ENCODE data around the gene GRIK5. TPM values are rescaled to one million over a fixed set of nuclear protein-coding genes. Genes with fewer than 3 reads are reported as not detected.

Gene GRIK5
- total and polyA plus RNA-seq, 4 donors, result 0.09 to 0.42 (median 0.17) TPM; not detected in 1

DNA sequence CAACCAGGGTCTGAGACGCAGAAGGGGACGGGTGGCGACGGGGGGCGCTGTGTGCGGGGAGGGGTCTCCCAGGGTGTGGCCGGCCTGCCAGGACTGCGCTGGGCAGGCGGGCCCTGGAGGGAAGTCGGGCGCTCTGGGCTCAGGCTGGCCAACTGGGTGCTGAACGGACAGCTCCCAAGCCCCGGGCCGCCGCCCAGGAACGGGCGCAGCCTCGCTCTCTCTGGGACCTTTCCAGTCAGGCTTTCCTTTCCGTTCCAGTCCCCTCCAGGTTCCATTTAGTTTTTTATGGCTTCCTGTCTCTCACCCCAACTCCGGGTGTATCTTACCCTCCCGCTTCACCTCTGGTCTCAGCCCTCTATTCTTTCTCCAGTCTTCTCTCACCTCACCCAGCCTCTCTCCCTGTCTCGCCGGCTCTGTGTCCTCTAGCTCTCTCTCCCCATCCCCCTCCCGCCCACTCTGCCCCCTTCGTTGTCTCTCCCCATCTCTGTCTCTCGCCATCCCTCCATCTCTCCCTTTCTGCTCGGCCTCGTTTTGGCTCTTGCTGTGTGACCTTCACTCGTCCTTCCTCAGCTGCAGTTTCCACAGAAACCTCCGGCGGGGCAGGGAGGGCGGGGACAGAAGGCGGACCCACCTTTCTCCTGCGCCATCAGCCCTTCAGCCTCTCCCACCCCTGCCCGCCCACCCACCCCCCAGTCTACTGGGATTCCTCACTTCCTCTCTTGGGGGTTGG lies 72.7 kb downstream of the GRIK5 start:
- no peak for TF ChIP-seq GABPA (IDR thresholded peaks at IDR 0.05 in 1 of 2, conservative IDR thresholded peaks at IDR 0.05 in 1 of 2)
- TF ChIP-seq, protein P1, sequence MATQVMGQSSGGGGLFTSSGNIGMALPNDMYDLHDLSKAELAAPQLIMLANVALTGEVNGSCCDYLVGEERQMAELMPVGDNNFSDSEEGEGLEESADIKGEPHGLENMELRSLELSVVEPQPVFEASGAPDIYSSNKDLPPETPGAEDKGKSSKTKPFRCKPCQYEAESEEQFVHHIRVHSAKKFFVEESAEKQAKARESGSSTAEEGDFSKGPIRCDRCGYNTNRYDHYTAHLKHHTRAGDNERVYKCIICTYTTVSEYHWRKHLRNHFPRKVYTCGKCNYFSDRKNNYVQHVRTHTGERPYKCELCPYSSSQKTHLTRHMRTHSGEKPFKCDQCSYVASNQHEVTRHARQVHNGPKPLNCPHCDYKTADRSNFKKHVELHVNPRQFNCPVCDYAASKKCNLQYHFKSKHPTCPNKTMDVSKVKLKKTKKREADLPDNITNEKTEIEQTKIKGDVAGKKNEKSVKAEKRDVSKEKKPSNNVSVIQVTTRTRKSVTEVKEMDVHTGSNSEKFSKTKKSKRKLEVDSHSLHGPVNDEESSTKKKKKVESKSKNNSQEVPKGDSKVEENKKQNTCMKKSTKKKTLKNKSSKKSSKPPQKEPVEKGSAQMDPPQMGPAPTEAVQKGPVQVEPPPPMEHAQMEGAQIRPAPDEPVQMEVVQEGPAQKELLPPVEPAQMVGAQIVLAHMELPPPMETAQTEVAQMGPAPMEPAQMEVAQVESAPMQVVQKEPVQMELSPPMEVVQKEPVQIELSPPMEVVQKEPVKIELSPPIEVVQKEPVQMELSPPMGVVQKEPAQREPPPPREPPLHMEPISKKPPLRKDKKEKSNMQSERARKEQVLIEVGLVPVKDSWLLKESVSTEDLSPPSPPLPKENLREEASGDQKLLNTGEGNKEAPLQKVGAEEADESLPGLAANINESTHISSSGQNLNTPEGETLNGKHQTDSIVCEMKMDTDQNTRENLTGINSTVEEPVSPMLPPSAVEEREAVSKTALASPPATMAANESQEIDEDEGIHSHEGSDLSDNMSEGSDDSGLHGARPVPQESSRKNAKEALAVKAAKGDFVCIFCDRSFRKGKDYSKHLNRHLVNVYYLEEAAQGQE (IDR thresholded peaks at IDR 0.05), result peak; percentile 98
- 3% methylated on average over 35 of the region's 35 CpGs for WGBS
- H3K27me3 ChIP-seq (ENCODE audit: control insufficient read depth in 4 of 4, insufficient read depth in 4 of 4, low read length in 3 of 4), result peaks cover 8 to 26% (median 12%) of the 10 kb centered on the region in 4 donors
- H3K27ac ChIP-seq (ENCODE audit: low read depth in 1 of 2, low read length in 2 of 2), result no peak overlapping the region
- DNase-seq (ENCODE audit: low spot score), result peak; percentile 46
- H3K4me3 ChIP-seq (ENCODE audit: low read depth in 1 of 3, low read length in 3 of 3), result no peak overlapping the region
- no peaks in the 10 kb centered on the region for H3K36me3 ChIP-seq (ENCODE audit: control insufficient read depth in 4 of 4, insufficient read depth in 3 of 4, low read depth in 1 of 4, low read length in 3 of 4)
- no peak overlapping the region for H3K9ac ChIP-seq (ENCODE audit: low read depth in 1 of 2, low read length in 2 of 2)
- H3K4me1 ChIP-seq (ENCODE audit: control insufficient read depth in 4 of 4, insufficient read depth in 4 of 4, low read length in 3 of 4), result peaks cover 0 to 6% (median 3%) of the 10 kb centered on the region in 4 donors
- H3K9me3 ChIP-seq (ENCODE audit: control insufficient read depth in 4 of 4, low read length in 3 of 4), result no peaks in the 10 kb centered on the region

DNA sequence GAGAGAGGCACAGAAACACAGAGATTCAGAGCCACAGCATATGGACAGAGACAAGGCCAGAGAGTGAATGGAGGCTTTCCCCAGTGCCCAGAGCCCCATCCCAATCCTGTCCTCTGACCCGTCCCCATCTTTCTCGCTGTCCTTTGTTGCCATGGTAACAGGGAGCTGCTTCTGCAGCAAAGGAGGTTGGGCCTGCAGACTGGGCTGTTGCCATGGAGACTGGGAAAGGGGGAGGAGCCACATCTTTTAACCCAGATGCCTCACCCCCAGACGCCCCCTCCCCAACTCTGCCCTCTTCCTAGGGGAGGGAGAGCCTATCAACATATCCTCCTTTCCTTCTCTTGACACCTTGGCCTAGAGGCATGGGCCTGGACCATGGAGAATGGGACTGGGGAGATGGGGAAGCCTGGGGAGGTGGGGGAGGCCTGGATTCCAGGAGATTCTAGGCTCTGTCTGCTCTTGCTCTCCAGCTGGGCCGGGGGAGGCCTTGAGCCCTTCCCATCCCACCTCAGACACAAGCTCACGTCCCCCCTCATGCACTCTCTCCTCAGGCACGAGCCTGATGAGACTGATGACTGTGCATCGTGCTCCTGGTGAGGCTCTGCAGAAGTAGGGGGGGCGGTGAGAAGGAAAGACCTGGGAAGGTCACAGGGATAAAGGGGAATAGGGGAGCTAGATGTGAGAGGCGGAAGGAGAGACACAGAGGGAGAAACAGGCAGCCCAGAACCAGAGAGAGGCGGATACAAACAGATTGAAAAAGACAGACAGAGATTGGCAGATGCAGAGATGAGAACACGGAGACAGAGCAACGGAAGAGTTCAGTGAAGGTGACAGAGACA lies 73.8 kb downstream of the GRIK5 start:
- DNase-seq (ENCODE audit: low spot score), result no peak
- TF ChIP-seq FOXA2 (IDR thresholded peaks at IDR 0.05) (no peak), FOXA1 (IDR thresholded peaks at IDR 0.05) (no peak)
- TF ChIP-seq, protein P2, sequence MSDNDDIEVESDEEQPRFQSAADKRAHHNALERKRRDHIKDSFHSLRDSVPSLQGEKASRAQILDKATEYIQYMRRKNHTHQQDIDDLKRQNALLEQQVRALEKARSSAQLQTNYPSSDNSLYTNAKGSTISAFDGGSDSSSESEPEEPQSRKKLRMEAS (IDR thresholded peaks at IDR 0.05), result no peak
- Histone ChIP-seq H3K9ac (ENCODE audit: low read depth in 1 of 2, low read length in 2 of 2) (no peak overlapping the region), H3K27me3 (ENCODE audit: control insufficient read depth in 4 of 4, insufficient read depth in 4 of 4, low read length in 3 of 4) (peaks cover 7 to 23% (median 11%) of the 10 kb centered on the region in 4 donors), H3K4me1 (ENCODE audit: control insufficient read depth in 4 of 4, insufficient read depth in 4 of 4, low read length in 3 of 4) (peaks cover 0 to 6% (median 3%) of the 10 kb centered on the region in 4 donors), H3K36me3 (ENCODE audit: control insufficient read depth in 4 of 4, insufficient read depth in 3 of 4, low read depth in 1 of 4, low read length in 3 of 4) (no peaks in the 10 kb centered on the region), H3K27ac (ENCODE audit: low read depth in 1 of 2, low read length in 2 of 2) (no peak overlapping the region), H3K4me3 (ENCODE audit: low read depth in 1 of 3, low read length in 3 of 3) (no peak overlapping the region), H3K9me3 (ENCODE audit: control insufficient read depth in 4 of 4, low read length in 3 of 4) (no peaks in the 10 kb centered on the region)
- WGBS, result 35% methylated on average over 12 of the region's 12 CpGs

DNA sequence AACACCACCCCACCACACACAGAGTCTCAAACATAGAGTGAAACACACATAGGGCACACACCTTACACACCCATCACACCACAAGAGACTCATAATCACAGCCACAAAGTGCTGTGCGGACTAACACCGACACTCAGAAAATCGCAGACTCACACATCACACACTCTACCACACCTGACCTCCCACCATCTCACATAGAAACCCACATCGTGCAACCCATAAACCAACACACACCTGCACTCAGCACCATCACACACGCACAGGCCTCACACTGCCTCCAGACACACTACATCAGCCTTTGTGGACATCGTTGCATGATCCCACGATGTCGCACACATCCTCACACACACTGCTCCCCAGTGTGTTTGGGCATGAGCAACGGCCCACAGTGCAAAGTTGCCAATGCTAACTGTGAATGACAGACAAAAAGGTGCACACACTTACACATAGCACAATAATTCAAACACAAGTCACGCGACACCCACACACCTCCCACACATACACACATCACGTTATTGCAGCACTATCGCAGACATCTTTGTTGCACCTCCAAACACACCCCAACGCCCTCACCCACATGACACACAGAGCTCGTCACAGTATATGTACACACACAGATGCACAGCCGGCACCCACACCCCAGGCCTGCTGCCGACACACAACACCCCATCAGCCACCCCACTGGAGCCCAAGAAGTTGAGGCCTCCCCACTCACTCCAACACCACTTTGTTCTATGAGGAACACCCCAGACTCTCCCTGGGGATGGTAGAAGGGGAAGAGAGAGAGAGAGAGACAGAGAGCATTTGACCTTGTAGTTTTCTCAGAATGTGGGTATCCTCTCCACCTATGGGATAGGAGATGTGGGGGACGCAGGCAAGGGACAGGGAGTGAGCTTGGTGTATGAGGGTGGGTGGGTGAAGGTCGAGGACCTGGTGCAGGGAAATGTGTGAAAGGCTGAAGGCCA lies 74.7 kb downstream of the GRIK5 start:
- H3K36me3 ChIP-seq (ENCODE audit: control insufficient read depth in 4 of 4, insufficient read depth in 3 of 4, low read depth in 1 of 4, low read length in 3 of 4), result no peaks in the 10 kb centered on the region
- no peak overlapping the region for H3K4me3 ChIP-seq (ENCODE audit: low read depth in 1 of 3, low read length in 3 of 3)
- H3K9ac ChIP-seq (ENCODE audit: low read depth in 1 of 2, low read length in 2 of 2), result no peak overlapping the region
- H3K4me1 ChIP-seq (ENCODE audit: control insufficient read depth in 4 of 4, insufficient read depth in 4 of 4, low read length in 3 of 4), result peaks cover 0 to 6% (median 3%) of the 10 kb centered on the region in 4 donors
- DNase-seq (ENCODE audit: low spot score), result no peak
- peaks cover 7 to 19% (median 9%) of the 10 kb centered on the region in 4 donors for H3K27me3 ChIP-seq (ENCODE audit: control insufficient read depth in 4 of 4, insufficient read depth in 4 of 4, low read length in 3 of 4)
- H3K9me3 ChIP-seq (ENCODE audit: control insufficient read depth in 4 of 4, low read length in 3 of 4), result no peaks in the 10 kb centered on the region
- H3K27ac ChIP-seq (ENCODE audit: low read depth in 1 of 2, low read length in 2 of 2), result no peak overlapping the region
- WGBS, result 78% methylated on average over 19 of the region's 19 CpGs
- TF ChIP-seq, protein P3, sequence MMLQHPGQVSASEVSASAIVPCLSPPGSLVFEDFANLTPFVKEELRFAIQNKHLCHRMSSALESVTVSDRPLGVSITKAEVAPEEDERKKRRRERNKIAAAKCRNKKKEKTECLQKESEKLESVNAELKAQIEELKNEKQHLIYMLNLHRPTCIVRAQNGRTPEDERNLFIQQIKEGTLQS (IDR thresholded peaks at IDR 0.05), result no peak
- TF ChIP-seq JUND (IDR thresholded peaks at IDR 0.05) (no peak), YY1 (IDR thresholded peaks at IDR 0.05) (no peak), FOXA1 (IDR thresholded peaks at IDR 0.05) (no peak), HNF4A (conservative IDR thresholded peaks at IDR 0.05) (no peak), SP1 (IDR thresholded peaks at IDR 0.05) (no peak), NR2F2 (IDR thresholded peaks at IDR 0.05) (no peak), GABPA (IDR thresholded peaks at IDR 0.05 in 1 of 2, conservative IDR thresholded peaks at IDR 0.05 in 1 of 2) (no peak), HNF4G (IDR thresholded peaks at IDR 0.05) (no peak), EGR1 (IDR thresholded peaks at IDR 0.05; ENCODE audit: low read depth in 2 of 2) (no peak)
- TF ChIP-seq, protein P2 (IDR thresholded peaks at IDR 0.05), result no peak
- TF ChIP-seq, protein P4, sequence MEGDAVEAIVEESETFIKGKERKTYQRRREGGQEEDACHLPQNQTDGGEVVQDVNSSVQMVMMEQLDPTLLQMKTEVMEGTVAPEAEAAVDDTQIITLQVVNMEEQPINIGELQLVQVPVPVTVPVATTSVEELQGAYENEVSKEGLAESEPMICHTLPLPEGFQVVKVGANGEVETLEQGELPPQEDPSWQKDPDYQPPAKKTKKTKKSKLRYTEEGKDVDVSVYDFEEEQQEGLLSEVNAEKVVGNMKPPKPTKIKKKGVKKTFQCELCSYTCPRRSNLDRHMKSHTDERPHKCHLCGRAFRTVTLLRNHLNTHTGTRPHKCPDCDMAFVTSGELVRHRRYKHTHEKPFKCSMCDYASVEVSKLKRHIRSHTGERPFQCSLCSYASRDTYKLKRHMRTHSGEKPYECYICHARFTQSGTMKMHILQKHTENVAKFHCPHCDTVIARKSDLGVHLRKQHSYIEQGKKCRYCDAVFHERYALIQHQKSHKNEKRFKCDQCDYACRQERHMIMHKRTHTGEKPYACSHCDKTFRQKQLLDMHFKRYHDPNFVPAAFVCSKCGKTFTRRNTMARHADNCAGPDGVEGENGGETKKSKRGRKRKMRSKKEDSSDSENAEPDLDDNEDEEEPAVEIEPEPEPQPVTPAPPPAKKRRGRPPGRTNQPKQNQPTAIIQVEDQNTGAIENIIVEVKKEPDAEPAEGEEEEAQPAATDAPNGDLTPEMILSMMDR (IDR thresholded peaks at IDR 0.05; ENCODE audit: low read depth, low read length, missing input control), result no peak
- TF ChIP-seq, protein P5, sequence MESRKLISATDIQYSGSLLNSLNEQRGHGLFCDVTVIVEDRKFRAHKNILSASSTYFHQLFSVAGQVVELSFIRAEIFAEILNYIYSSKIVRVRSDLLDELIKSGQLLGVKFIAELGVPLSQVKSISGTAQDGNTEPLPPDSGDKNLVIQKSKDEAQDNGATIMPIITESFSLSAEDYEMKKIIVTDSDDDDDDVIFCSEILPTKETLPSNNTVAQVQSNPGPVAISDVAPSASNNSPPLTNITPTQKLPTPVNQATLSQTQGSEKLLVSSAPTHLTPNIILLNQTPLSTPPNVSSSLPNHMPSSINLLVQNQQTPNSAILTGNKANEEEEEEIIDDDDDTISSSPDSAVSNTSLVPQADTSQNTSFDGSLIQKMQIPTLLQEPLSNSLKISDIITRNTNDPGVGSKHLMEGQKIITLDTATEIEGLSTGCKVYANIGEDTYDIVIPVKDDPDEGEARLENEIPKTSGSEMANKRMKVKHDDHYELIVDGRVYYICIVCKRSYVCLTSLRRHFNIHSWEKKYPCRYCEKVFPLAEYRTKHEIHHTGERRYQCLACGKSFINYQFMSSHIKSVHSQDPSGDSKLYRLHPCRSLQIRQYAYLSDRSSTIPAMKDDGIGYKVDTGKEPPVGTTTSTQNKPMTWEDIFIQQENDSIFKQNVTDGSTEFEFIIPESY (IDR thresholded peaks at IDR 0.05), result no peak

Data from liver (tissue), 9 donors.